ENCODE results near the gene DNAJC16.

Gene DNAJC16

DNA sequence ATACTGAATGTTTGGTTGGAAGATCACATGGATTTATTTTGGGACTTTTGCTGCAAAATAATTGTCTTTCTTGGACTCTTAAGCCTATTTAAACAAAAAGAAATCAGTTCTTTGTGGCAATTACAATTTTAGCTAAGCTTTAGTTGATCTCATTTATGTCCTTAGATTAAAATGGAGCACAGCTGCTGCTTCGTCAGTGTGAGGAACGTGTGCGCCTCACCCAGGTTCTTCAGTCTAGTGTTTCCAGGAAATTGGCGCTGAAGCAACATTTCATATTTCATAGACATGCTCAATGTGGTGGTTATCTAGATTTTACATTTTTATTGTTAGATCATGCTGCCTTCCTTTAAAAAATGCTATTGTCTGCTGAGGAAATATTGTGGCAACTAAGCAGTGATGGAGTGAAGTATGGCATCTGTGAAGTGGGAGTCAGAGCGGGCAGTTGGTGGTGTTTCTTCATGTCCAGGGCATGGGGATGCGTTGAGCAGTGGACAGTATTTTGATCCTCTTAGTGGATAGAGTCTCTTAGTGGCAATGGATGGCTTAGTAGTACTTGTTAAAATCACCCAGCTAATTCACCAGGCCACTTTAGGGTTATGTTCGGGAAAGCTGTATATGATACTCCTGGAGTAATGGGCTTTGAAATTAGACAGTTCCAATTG is 96.2 kb downstream of the DNAJC16 start:
- DNase-seq, result no peak

DNA sequence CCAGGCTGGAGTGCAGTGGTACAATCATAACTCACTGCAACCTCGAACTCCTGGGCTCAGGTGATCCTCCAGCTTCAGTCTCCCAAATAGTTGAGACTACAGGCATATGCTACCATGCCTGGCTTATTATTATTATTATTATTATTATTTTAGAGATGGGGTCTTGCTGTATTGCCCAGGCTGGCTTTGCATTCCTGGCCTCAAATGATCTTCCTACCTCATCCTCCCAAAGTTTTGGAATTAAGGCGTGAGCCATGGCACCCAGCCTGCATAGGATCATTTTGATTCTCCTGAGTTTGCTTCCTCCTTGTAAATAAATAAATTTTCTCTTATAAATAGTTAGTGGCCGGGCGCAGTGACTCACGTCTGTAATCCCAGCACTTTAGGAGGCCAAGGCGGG is 96.8 kb downstream of the DNAJC16 start:
- DNase-seq, result no peak

DNA sequence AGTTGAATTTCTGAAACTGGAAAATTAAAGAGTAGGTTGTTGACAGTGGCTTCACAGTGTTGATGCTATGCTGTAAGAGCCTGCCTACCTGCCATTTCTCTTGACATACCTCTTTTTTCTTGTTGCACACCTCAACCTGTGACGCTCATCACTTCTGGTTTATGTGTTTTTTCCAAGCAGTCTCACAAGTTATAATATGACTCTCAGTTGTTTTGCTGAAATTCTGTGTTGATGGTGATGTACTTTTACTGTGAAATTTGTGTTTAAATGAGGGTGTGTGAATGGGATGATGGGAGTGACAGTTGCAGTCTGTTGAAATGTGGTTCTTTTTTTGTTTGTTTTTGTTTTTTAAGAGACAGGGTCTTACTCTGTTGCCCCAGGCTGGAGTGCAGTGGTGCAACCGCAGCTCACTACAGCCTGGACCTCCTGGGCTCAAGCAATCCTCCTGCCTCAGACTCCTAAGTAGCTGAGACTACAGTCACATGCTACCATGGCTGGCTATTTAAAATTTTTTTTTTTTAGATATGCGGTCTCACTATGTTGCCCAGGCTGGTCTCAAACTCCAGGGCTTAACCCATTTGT is 97.6 kb downstream of the DNAJC16 start:
- DNase-seq, result no peak

DNA sequence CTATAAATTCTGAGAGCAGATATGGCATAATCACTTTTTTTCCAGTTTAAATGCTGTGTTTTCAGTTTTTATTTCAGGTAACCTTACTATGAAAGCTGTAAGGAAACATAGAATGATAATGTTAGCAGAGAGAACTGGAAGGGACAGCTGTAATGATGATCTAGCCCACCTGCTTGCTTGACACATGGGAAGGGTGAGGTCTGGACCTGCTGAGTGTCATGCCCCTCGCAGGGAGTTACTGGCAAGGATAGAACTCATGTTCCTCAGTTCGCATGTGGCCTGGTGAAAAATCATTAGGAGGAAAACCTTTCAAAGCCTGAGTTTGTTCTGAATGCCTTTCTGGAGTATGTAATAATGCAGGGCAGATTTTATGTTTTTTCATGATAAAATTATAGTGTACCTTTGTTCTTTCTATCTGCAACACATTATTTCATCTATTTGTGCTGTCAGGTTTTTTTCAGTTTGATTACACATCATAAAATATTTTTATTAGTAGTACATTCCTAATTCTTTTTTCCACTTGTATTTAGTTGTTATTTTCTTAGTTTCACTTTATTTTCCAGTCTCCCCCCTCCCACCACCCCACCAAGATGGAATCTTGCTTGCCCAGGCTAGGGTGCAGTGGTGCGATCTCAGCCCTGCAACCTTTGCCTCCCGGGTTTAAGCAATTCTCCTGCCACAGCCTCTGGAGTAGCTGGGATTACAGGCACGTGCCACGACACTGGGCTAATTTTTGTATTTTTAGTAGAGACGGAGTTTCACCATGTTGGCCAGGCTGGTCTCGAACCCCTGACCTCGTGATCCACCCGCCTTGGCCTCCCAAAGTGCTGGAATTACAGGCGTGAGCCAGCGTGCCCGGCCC is 98.6 kb downstream of the DNAJC16 start:
- DNase-seq, result no peak

Data from NCI-H69 (cell line).